Activated CD4-positive, alpha-beta T cell treated with anti-CD3 and anti-CD28 coated beads, Interleukin-2, amount 50 U/mL, for 4 hours (primary cell): ENCODE results near the gene BCL2L13.

ENCODE experiments used
- DNase-seq, 2 experiments: peaks; one replicate each; pipeline ENCODE4 v3.0.0-alpha.2; 2020

The BCL2L13 gene

GRCh38 chr22:17767233-17768065 lies 128.9 kb downstream of the BCL2L13 start:
- peak; percentile 32 to 46 for DNase-seq

- DNase-seq, result no peak
Measured at GRCh38 chr22:17769013-17769715, 130.6 kb downstream of the BCL2L13 start.

GRCh38 chr22:17769716-17770082 lies 131.1 kb downstream of the BCL2L13 start:
- DNase-seq, result no peak

GRCh38 chr22:17770180-17771077 lies 131.9 kb downstream of the BCL2L13 start:
- DNase-seq, result no peak

GRCh38 chr22:17772249-17772957 lies 133.8 kb downstream of the BCL2L13 start:
- no peak for DNase-seq

- no peak for DNase-seq
Measured at GRCh38 chr22:17772958-17773605, 134.5 kb downstream of the BCL2L13 start.

GRCh38 chr22:17773606-17774205 lies 135.1 kb downstream of the BCL2L13 start:
- DNase-seq, result peak; percentile 45 to 54

- peak in 1 of 2 experiments; percentile 23 for DNase-seq
Measured at GRCh38 chr22:17774206-17774925, 135.8 kb downstream of the BCL2L13 start, which contains the start of gene BID. Gene BID (minus strand): TSS chr22:17774469. CDS start chr22:17750116, 24,353 bp downstream.

- no peak for DNase-seq
Measured at GRCh38 chr22:17774926-17775685, 136.5 kb downstream of the BCL2L13 start.

GRCh38 chr22:17775781-17776465 lies 137.4 kb downstream of the BCL2L13 start:
- no peak for DNase-seq

GRCh38 chr22:17777005-17777716 lies 138.6 kb downstream of the BCL2L13 start:
- peak; percentile 52 to 54 for DNase-seq

- DNase-seq, result no peak
Measured at GRCh38 chr22:17777717-17778044, 139.1 kb downstream of the BCL2L13 start.

- DNase-seq, result no peak
Measured at GRCh38 chr22:17778412-17778976, 139.9 kb downstream of the BCL2L13 start.

GRCh38 chr22:17779286-17780115 lies 140.9 kb downstream of the BCL2L13 start:
- DNase-seq, result no peak

- no peak for DNase-seq
Measured at GRCh38 chr22:17780116-17780740, 141.7 kb downstream of the BCL2L13 start.
